Measurements from ENCODE around the gene GLOD4.
A peak's percentile ranks its signal among the peaks of the same experiment; 100 is the strongest.
"Not testable (repeated sequence)": the region's sequence is repeated elsewhere in the genome, so short reads cannot be mapped to it uniquely, and the experiment has no call there.

Gene GLOD4

DNA sequence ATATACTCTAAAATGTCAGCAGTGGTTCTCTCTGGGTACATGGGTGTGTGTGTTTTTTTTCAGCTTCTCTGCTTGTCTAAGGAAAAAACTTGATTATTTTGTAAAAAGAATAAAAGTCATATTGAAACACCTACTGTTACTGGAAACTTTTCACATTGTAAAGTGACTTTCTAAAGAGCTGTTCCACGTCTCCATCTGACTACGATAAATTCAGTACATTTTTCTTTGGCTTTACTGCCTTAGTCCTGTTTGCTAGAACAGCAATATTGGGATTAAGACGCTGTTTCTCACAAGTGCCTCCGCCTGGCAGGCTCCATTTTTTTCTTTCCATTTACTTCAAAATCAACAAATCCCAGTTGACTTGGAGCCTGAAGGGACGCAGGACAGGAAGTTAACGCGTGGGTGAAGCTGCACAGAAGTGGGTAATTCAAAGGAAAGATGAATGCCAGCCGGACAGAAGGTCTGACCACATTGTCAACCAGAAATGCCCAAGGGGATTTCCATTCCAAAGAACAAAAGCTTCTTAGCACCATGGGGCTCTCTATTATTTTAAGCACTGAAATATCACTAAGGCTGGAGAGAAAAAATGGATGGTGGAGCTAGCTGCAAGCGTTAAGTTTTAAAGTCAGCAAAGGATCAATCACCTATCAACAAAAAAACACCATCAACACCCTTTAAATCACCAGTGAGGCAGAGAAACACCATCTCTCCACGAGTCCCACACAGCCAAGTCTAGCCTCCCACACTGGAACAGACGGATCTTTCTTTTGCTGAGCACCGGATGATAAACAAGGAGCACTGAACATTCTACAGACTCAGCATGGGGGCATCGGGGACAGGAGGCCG lies 8.4 kb downstream of the GLOD4 start:
- no peak for DNase-seq (ENCODE audit: low read depth)

DNA sequence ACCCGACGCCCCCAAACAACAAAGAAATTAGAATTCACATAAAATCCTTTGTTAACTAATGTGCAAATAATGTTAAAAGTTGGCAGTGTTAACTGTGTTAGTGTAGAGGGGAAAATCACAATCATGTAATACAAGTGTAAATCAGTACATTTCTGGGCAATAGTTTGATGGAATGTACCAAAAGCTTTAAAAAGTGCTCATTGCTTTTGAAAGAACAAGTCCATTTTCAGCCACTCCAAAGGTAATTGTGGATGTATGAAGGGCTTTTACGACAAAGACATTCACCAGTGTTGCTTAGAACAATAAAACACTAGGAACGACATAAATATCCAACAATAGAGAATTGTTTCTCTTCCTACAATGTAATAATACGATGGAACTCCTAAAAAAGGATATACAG lies 9.1 kb downstream of the GLOD4 start:
- DNase-seq (ENCODE audit: low read depth), result no peak

DNA sequence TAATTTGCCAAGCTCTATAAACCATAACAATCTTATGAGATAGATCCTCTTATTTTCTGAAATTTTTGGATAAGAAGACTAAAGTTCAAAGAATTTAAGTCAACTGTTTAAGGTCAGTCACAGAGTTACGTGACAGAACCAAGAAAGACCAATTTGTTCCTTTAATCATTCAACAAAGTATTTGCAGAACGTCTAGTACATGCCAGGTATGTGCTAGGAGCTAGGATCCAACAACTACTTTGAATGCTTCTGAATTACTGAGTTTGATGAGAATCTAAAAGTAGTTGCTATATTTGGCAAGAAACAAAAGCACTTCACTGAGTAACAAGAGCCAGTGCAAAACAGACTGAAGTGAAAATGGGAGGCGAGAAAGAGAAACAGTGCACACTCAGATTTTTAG lies 15.0 kb downstream of the GLOD4 start:
- DNase-seq (ENCODE audit: low read depth), result no peak

DNA sequence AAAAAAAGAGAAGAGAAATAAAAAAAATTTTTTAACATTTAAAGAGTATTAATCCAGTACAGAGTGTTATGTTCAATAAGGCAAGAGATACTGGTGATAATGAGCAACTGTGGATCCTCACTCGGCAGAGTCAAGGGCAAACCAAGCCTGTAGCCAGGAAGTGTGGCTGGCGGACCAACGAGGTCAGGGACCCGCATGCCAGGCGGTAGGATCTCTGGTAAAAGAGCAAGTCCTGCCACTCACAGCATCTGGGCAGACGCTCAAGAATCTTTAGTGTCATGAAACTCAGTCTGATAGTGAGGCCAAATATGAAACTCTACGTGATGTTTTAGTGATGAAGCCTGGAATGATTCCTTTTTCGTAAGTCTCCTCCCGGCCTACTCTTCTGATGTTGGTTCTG lies 21.7 kb downstream of the GLOD4 start:
- no peak for DNase-seq (ENCODE audit: low read depth)

DNA sequence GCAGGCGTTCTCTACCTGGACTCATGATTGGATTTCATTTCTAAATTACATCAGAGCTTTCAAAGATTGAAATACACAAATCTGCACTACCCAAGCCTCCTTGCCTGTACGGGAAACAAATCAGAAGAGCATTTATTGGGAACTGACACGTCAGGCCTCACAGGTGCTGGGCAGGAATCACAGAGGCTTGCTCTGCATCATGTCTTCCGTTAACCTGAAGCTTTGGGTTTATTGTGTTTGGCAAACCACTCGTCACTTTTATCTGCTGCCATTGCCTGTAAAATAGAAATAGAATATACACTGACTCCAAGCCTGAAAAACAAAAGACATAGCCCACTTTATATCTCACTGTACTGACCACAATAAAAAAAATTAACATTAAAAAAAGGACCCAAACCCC lies 22.1 kb downstream of the GLOD4 start:
- DNase-seq (ENCODE audit: low read depth), result no peak

DNA sequence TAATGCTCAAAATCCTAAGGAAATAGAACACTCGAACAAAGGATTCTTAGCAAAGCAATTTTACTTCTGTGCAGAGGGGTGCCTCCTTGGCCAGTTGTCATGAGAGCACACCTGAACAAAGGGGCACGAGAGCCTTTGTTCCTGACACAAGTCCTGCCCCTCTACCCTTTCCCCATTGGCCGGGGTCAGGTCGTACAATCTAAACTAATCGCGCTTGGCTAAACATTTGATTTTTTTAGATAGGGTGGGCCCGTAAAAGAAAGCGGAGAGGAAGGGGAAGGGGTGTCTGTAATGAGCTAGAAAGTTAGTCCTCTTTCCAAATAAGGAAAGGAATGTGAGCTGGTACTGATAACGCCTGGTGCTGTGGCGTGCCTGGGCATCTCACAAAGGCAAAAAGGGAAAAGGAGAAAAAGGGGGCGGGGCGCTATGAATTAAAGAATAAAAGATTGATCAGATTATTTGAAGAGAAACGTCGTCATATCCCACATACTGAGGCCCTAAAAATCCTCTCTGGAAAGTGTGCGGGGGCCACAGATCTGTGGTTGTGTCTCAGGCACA lies 26.0 kb downstream of the GLOD4 start:
- DNase-seq (ENCODE audit: low read depth), result not testable (repeated sequence)

DNA sequence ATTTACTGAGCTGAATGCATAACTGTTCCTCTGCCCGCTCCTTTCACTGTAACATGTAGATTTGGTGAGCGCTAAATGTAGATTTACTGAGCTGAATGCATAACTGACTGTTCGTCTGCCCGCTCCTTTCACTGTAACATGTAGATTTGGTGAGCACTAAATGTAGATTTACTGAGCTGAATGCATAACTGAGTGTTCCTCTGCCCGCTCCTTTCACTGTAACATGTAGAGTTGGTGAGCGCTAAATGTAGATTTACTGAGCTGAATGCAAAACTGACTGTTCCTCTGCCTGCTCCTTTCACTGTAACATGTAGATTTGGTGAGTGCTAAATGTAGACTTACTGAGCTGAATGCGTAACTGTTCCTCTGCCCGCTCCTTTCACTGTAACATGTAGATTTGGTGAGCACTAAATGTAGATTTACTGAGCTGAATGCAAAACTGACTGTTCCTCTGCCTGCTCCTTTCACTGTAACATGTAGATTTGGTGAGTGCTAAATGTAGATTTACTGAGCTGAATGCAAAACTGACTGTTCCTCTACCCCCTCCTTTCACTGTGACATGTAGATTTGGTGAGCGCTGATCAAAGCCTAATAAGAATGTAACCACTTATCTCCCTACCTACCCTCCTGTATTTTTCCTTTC lies 26.6 kb downstream of the GLOD4 start:
- DNase-seq (ENCODE audit: low read depth), result not testable (repeated sequence)

DNA sequence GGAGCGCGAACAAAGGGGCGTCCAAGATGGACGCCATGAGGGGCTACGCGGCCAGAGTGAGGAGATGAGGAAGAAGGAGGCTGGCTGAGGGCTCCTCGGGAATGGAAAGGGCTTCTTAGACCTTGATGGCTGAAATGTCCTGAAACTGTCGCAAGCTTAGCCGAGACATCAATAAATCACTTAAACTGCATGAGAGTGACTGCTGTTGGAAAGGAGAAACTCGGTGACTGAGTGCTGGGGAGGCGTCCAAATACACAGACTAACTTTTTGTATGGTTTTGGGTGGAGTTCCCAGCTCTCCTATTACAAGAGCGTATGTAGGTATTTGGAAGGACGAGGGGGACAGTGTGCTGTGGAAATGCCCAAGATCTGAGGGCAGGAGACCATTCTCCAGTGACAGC lies 28.7 kb downstream of the GLOD4 start:
- no peak for DNase-seq (ENCODE audit: low read depth)

DNA sequence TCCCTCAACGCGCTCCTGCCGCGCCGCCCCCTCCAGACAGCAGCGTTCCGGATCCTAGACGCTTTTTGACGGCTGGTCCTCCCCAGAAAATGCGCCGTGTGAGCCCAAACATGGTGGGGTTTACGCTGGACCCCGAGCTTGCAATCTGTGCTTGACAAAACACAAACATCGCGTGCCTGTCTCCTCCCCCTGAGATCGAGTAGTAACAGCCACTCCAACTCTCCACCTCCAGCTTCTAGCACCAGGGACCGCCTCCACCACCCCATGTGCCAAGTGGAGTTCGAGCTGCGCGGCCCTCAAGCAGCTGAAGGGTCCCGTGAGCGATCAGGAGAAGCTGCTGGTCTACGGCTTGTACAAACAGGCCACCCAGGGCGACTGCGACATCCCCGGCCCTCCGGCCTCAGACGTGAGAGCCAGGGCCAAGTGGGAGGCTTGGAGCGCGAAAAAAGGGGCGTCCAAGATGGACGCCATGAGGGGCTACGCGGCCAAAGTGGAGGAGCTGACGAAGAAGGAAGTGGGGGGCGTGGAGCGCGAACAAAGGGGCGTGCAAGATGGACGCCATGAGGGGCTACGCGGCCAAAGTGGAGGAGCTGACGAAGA lies 29.4 kb downstream of the GLOD4 start:
- no peak for DNase-seq (ENCODE audit: low read depth)

DNA sequence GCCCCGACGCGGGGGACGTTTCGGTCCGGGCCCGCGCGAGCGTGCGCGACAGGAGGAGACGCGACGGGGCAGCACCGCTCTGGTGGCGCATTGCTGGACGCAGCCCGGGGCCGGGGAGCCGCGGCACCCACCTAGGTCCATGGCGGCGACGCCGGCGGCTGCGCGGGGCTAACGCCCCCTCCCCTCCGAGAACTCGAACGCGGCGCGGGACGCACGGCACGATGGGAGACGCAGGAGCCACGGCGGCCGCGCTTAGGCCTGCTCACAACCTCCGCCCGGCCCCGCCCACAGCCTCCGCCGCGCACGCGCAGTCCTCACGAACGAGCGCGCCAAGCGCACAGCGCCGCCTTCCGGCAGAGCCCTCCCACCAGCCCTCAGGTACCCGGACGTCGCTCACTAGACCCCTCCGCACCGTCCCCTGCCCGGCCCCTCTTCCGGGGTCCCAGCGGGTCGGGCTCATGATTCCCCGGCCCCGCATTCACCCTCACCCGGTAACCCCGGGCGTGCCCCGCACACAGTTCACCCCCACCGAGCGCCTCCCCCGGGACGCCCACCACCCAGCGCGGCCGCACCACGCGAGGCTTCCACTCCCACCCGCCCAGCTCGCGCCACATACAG lies 30.0 kb downstream of the GLOD4 start, which contains the start of gene GEMIN4:
TSS of gene GEMIN4 (minus strand) at position 263 of the 618 bp plus-strand sequence. CDS start at position 141, 122 bp downstream.
- peak; percentile 97 for DNase-seq (ENCODE audit: low read depth)

DNA sequence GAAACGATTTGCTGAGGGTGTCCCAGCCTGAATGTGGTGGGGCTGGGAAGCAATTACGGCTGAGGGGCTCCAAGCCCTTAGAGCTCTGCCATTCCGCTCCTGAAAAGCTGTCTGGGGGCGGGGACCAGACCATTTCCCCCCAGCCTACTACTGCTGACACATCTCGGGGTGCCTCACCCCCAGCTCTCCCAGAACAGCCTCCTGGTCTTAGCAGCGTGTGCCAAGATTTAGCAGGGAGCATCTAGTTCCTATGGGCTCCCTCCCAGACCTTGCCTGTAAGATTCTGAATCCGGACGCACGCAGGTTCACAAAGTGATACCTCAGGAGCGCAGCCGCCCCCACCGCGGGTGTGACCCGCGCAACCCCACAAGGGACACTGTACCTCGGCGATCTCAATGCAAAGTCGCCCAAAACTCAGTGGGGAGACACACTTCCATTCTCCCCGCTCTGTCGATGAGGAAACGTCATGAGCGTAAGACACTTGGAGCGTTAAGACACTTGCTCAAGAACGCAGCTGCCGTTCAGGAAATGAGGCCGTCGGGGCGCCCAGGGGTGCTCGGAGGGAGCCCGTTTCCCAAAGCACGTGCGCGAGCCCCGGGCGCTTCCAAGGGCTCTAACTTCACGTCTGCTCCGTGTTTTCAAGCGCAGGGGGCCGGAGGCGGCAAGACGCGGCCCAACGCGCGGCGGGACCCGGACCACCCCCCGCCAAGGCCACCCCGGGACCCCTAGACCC lies 30.6 kb downstream of the GLOD4 start:
- DNase-seq (ENCODE audit: low read depth), result peak; percentile 31

DNA sequence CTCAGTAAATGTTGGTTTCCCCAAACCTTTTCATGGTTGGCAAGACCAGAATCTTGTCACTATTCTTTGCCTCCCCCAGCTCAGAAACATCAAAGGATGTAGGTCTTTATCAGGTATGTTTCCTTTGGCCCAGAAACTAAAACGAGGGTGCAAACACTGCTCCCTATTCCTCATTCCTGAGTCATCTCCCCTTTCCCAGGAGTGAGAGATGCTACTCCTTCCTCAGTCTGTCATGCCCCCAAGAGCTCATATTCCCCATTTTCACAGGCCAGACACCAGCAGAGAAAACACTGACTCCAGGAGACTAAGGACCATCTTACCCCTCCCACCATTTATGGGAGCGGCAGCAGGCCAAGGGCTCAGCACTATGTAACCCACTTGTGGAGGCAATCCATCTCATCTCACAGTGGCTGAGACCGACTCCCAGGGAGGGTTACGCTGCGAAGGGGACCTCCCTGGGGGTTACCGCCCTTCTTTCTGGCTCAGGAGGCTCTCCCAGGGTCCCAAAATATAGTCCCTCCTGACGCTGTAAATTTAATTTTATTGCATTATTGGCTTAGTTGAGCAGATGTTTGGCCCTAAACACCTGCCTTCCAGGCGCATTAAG lies 31.5 kb downstream of the GLOD4 start:
- DNase-seq (ENCODE audit: low read depth), result no peak

DNA sequence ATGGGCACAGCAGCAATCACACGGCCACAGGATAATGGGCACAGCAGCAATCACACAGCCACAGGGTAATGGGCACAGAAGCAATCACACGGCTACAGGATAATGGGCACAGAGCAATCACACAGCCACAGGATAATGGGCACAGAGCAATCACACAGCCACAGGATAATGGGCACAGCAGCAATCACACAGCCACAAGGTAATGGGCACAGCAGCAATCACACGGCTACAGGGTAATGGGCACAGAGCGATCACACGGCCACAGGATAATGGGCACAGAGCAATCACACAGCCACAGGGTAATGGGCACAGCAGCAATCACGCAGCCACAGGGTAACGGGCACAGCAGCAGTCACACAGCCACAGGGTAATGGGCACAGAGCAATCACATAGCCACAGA lies 32.7 kb downstream of the GLOD4 start:
- not testable (repeated sequence) for DNase-seq (ENCODE audit: low read depth)

DNA sequence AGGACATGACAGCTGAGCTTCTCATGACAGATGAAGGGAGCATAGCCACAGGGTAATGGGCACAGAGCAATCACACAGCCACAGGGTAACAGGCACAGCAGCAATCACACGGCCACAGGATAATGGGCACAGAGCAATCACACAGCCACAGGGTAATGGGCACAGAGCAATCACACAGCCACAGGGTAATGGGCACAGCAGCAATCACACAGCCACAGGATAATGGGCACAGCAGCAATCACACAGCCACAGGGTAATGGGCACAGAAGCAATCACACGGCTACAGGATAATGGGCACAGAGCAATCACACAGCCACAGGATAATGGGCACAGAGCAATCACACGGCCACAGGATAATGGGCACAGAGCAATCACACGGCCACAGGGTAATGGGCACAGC lies 33.5 kb downstream of the GLOD4 start:
- not testable (repeated sequence) for DNase-seq (ENCODE audit: low read depth)

DNA sequence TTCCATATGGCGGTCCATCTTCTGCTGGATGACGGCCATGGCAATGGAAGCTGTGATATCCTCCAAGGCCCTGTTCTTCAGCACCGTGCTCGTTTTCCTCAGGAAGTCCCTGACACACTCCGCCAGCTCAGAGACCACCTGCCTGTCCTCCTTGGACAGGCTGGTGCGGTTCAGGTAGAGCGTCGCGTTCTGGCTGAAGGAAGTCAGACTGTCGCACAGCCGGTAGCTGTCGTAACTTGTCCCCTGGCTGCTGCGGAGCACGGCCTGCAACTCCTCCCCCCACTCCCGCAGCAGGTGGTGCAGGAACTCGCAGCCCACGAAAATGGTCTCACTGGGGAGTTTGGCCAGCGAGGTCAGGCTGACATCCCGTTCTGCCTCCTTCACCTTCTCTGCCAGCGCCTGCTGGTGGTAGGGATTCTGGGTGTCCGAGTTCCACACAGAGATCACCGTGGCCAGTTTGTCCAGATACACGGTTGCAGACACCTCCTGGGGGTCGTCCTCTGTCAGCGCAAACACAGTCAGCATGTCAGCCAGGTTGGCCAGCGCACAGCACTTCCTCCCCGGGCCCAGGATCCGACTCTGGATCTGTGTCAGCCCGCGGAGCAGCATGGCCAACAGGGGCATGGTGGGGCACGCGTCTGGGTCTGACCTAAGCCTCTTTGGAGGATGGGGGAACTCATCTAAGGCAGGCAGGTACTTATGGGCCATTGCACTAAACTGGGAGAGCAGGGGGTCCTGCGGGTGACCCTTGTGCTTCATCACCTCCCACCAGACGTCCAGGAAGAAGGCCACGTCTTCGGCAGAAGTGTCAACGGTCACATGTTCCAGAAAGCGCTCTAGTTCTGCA lies 35.1 kb downstream of the GLOD4 start:
- DNase-seq (ENCODE audit: low read depth), result no peak

DNA sequence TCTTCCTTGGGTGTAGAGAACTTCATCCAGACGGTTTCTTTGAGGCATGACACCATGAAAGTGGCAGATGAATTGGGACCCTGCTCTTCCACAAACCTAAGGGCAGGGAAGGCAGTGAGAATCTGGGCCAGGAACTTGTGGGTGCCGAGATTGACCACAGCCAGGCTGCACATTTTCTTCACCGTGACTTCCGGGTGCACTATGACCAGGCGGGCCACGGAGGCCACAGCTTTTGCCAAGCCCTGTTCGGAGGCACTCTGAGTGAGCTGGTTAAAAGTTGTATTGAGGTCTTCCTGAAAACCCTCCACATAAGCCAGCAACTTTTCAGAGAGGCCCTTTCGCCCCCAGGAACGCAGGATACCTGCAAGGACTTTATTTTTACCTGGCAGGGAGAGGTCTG lies 35.9 kb downstream of the GLOD4 start:
- DNase-seq (ENCODE audit: low read depth), result no peak

DNA sequence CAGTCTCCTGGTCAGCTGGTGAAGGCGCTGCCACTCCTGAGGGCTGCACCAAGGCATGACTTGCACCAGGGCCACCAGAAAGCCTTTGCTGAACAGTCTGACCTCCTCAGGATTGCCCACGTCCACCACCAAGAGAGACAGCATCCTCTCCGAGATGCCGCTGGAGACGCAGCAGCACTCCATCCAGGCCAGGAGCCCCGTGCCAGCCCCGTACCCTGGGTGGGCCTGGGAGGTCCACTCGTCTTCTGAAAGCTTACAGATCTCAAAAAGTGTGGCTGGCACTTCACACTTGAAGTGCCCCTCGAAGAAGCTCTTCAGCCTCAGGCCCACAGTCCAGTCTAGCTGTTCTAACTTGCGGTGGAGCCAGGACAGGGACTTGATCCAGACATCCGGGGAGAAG lies 36.7 kb downstream of the GLOD4 start:
- DNase-seq (ENCODE audit: low read depth), result no peak

DNA sequence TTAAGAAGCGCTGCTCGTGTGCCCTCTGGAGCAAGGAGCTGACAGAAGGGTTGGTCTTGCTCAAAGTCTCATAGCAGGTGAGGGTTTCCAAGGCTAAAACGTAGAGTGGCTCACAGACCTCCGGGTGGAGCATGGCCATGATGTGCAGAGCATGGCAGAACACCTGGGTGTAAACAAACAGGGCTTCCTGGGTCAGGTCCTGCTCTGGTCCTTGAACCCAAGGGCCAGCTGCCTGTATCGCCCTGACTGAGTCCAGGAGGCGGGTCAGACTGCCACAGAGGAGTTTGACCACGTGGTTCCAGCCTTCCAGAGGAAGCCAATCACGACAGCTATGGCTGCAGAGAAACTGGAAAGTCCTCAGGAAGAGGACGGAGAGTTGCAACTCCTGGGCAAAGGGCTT lies 37.1 kb downstream of the GLOD4 start:
- no peak for DNase-seq (ENCODE audit: low read depth)

DNA sequence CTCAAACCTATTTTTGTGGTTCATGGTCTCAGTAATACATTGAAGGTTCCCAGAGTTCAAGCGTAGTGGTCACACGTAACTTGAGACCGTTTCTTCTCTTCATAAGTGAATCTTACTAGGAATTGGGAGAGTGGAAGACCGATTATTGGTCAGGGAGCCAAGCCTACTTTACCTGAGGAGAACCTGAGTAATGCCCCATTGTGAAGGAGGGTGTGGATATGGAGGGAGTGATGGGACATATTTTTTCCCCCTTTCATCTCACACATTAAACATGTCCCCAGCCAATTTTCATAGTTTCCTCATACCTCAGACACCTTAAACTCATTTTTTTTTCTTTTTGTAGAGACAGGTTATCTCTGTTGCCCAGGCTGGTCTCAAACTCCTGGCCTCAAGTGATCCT lies 38.9 kb downstream of the GLOD4 start:
- no peak for DNase-seq (ENCODE audit: low read depth)

DNA sequence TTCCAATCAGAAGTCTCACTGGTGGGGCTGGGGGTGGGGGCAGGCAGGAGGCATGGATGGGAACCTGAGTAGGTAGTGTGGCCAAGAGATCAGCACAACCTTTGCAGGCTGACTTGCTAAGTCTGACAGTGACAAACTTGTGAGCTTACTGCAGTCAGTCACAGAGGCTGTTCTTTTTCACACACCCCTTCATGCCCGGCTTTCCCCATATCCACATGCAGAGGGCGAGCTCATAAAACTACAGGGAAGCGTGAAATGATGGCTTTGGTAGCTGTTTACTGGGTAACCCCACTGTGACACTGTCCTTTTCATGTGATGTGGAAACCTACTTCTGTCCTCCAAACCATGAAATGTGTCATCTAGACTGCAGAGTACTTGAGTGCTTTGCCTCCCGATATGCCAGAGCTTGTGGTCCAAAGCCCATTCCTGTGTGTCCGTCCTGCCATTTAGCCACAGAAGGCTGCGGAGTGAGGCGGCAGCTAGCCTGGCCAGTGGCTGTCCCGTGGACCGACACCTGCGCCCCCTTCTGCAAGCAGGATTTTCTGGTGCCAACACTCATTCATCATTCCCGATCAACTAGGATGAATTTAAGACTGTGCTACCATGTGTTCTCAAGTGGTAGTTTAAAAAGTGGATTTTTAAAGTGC lies 39.8 kb downstream of the GLOD4 start:
- DNase-seq (ENCODE audit: low read depth), result no peak
